NCI-H2107 (cell line): ENCODE measurements around the gene COA3.
"Not testable (repeated sequence)": the region's sequence is repeated elsewhere in the genome, so short reads cannot be mapped to it uniquely, and the experiment has no call there.

Experiments
- DNase-seq: peaks from one replicate; lab custom pipeline; 2025; lab: John Stamatoyannopoulos, UW

Gene COA3

DNA sequence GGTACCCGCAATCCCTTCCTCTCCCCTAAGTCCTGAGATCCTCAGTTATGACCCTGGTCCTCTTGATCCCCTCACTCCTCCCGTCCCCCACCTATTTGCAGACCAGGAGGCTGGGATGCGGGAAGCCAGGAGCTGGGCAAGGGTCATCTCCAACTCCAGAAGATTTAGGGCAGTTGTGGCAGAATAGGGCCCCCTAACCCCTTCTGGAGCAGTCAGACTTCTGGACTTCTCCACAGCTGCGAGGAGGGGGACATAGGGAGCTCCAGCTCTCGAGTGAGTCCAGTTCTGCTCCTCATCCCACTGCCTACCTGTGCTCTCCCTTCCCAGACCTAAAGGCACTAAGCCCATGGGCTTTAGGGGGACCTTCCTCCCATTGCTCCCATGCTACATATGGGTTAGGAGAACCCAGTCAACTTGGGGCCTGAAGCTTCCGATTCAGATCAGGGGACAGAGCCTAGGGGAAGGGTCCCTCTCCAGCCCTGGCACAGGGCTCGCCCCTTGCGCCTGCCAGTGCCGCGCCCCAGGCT is 16.8 kb downstream of the COA3 start:
- DNase-seq: no peak

GRCh38 chr17:42780851-42781638 is 17.5 kb downstream of the COA3 start:
- no peak for DNase-seq

- DNase-seq: no peak
These were observed 18.3 kb downstream of the COA3 start, which contains the start of gene WNK4 for GRCh38 chr17:42779936-42780850. Gene WNK4, plus strand, starts transcription at chr17:42780610. Its CDS starts 89 bp downstream, at chr17:42780699.

DNA sequence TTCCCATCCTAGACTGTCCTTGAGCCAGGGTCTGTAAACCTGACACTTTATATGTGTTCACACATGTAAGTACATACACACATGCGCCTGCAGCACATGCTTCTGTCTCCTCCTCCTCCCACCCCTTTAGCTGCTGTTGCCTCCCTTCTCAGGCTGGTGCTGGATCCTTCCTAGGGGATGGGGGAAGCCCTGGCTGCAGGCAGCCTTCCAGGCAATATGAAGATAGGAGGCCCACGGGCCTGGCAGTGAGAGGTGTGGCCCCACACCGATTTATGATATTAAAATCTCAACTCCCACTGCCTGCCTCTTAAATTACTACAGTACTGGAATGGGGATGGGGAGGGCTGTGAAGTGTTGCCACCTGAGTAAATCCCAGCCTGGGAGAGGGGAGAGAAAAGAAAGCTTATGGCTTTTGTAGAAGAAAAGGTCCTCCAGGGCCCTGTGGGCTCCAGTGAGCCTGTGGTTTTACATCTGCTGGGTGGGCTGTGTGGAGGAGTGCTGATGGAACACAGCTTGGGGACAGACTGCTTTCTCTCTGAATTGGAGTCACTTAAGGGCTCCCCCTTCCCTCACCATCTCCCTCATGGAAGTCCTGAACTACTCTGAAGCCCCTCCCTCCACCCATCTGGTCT is 19.1 kb downstream of the COA3 start:
- no peak for DNase-seq

GRCh38 chr17:42778570-42778969 is 19.9 kb downstream of the COA3 start:
- DNase-seq: no peak

GRCh38 chr17:42775534-42776098 is 22.9 kb downstream of the COA3 start:
- DNase-seq: no peak

DNA sequence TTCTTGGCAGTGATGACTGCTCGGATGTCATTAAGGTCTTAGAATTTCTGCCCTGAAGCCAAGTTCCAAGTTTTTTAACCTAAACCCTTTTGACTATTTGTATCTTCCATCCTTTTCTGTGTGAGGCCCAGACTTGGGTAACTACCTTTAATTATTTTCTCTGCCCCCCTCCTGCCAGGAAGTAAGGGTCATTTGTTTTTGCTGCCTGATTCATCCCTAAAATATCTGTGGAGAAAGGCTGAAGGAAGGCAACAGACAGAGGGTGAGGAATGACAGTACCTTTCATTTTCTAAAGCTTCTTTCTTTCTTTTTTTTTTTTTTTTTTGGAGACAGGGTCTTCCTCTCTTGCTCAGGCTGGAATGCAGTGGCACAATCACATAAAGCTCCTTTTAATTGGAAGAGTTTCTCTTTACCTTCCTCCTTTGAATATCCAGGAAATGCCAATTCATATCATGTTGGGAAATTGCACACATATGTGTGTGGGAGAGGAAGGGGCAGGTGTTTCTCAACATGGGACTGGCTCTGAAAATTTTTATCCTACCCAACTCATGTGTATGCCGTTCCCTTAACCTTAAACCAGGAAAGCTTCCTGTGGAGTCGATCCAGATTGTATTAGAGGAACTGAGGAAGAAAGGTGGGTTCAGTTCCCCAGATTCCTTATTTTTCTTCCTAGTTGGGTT is 24.3 kb downstream of the COA3 start:
- no peak for DNase-seq

DNA sequence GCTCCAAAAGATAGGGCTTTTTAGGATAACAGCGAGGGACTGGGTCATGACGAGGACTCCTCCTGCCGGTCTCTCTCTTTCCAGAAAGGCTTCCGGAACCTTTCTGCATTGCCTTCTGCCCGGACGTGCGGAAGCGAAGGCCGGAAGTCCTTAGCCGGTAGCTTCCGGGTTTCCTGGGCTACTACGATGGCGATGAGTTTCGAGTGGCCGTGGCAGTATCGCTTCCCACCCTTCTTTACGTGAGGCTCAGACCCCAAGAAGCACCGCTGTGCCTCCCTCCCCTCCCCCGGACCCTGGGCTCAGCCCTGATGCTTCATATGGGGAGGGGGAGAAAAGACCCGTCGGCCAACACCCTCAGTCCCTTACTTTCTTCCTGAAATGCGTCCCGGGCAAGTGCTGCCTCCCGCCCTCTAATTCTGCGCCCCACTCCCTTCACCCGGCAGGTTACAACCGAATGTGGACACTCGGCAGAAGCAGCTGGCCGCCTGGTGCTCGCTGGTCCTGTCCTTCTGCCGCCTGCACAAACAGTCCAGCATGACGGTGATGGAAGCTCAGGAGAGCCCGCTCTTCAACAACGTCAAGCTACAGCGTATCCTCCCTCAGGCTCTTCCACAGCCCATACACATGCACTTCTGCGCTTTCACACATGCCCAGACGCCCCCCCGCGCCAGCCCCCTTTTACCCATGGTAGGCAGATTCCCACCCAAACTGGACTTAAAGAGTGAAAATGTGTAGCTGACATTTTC is 25.0 kb downstream of the COA3 start, which contains the start of gene VPS25:
Gene VPS25, plus strand, starts transcription at position 160 of the 746 bp plus-strand sequence. Its CDS starts 27 bp downstream, at position 187.
- DNase-seq: peak; percentile 48

- no peak for DNase-seq
These were observed 25.6 kb downstream of the COA3 start for GRCh38 chr17:42772945-42773289.

DNA sequence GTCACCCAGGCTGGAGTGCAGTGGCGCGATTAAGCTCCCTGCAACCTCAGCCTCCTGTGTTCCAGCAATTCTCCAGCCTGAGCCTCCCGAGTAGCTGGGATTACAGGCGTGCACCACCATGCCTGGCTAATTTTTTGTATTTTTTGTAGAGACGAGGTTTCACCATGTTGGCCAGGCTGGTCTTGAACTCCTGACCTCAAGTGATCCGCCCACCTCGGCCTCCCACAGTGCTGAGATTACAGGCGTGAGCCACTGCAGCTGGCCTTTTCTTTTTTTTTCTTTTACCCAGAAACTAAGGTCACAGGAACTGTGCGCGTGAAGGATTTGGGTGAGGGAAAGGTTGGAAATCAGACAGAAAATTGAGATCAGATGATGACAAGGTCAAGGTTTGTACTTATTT is 28.5 kb downstream of the COA3 start:
- DNase-seq: not testable (repeated sequence)

DNA sequence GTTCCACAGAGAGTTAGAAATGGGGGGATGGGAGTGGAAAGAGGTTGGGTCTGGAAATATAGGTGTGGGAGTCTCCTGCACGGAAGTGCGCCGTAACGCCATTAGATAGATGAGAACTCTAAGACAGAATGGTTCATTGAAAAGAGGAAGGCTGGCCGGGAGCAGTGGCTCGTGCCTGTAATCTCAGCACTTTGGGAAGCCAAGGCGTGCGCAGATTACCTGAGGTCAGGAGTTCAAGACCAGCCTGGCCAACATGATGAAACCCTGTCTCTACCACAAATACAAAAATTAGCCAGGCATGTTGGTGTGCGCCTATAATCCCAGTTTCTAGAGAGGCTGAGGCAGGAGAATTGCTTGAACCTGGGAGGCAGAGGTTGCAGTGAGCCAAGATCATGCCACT is 30.5 kb downstream of the COA3 start:
- not testable (repeated sequence) for DNase-seq

DNA sequence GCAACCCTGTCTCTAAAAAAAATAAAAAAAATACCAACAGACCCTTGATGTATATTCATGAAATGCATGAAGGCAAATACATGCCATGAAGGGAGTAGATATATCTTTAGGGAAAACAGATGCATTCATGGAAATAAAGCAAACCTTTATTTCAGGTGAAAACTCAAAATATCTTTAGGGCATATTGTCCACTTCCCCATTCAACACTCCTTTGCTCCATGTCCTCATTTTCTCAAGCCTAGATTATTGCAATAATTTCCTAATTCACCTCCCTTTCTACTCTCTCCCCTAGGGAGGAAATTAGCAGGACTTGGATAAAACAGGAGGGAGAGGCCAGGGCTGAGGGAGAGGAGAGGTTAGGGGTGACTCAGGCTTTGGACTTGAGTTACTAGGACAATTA is 31.0 kb downstream of the COA3 start:
- no peak for DNase-seq

GRCh38 chr17:42766124-42766523 is 32.4 kb downstream of the COA3 start:
- DNase-seq: no peak

DNA sequence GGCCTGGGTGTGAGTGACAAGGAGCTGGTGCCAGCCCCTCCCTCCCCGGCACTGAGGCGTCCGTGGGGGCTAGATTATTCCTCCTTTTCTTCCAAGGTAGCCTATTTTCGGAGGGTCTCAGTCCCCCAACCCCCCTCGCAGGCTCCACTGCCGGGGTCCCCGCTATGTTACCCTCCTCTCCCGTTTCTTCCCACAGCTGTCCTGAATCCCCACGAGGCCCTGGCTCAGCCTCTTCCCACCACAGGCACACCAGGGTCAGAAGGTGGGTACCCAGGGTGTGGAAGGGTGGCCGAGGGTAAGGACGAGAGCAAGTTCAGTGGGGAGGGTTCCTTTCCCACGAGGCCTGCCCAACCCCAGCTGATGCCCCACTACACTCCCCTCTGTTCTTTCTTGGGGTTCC is 36.9 kb downstream of the COA3 start:
- no peak for DNase-seq

GRCh38 chr17:42760652-42761581 is 37.6 kb downstream of the COA3 start, which contains the start of gene RAMP2:
Gene RAMP2, plus strand, starts transcription at chr17:42761227. Its CDS starts 35 bp downstream, at chr17:42761262.
- DNase-seq: no peak

DNA sequence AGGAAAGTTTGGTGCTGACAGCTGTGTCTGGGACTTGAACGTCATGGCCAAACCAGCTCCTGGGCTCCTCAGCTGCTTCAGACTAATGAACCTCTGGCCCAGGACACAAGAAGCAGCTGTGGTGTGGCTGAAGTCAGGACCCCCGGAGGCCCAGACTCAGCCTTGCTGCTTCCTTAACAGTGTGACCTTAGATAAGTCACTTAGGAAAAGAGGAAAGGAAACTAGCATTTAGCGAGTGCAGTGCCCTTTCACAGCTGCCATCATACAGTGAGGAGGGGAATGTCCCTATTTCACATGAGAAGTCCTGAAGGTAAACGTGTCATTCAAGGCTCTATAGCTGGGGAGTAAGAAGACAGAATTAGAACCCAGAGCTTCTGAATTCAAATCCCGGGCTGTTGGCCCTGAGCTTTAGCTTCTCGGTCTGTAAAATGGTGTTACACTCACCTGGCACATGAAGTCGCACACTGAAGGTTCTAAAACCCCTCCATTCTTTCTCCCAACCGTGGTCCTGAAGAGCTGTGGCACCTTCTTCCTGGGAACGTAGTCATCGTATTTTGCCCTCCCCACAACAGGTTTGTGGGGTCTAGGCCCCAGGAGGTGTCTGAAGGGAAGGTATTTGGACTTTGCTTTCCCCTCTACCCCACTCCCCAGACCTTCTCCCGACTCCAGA is 38.4 kb downstream of the COA3 start:
- no peak for DNase-seq

GRCh38 chr17:42754782-42755181 is 43.7 kb downstream of the COA3 start:
- DNase-seq: no peak

- no peak for DNase-seq
These were observed 46.9 kb downstream of the COA3 start for GRCh38 chr17:42751628-42752027.
